ENCODE data around the gene EDDM13.
"Not testable (repeated sequence)": the region's sequence is repeated elsewhere in the genome, so short reads cannot be mapped to it uniquely, and the experiment has no call there.

Gene EDDM13

GRCh38 chr19:56253737-56254136 lies 18.8 kb upstream of the EDDM13 start:
- Histone ChIP-seq H3K79me2 (ENCODE audit: low read length) (no peaks in the 10 kb centered on the region), H3K4me1 (ENCODE audit: low read length) (no peaks in the 10 kb centered on the region), H4K20me1 (ENCODE audit: insufficient read depth, low read length) (no peaks in the 10 kb centered on the region), H3K36me3 (replicated peaks; ENCODE audit: insufficient read depth, low read length) (no peaks in the 10 kb centered on the region), H3K4me3 (ENCODE audit: low read length) (no peak overlapping the region), H3K27me3 (replicated peaks; ENCODE audit: insufficient read depth, low read length) (no peaks in the 10 kb centered on the region), H3K9me3 (replicated peaks; ENCODE audit: insufficient read depth, low read length) (no peaks in the 10 kb centered on the region), H3K27ac (ENCODE audit: low read length) (no peak overlapping the region), H2AFZ (ENCODE audit: low read length) (no peak overlapping the region), H3K9me2 (replicated peaks; ENCODE audit: insufficient read depth, low read length) (no peaks in the 10 kb centered on the region), H3K4me2 (ENCODE audit: low read depth, low read length) (no peak overlapping the region), H3F3A (ENCODE audit: insufficient read depth, low read length) (no peaks in the 10 kb centered on the region), H3K9ac (ENCODE audit: low read length) (no peak overlapping the region)
- peak; percentile 61 for DNase-seq
- TF ChIP-seq EZH2phosphoT487 (IDR thresholded peaks at IDR 0.05; ENCODE audit: low read length) (no peak), CTCF (IDR thresholded peaks at IDR 0.05; ENCODE audit: low read length) (peak; percentile 47), EZH2 (optimal IDR thresholded peaks at IDR 0.05; ENCODE audit: low read depth, low read length) (no peak)

- Histone ChIP-seq H3K9me3 (replicated peaks; ENCODE audit: insufficient read depth, low read length) (no peaks in the 10 kb centered on the region), H3K27ac (ENCODE audit: low read length) (no peak overlapping the region), H3F3A (ENCODE audit: insufficient read depth, low read length) (no peaks in the 10 kb centered on the region), H3K9me2 (replicated peaks; ENCODE audit: insufficient read depth, low read length) (no peaks in the 10 kb centered on the region), H3K4me3 (ENCODE audit: low read length) (no peak overlapping the region), H3K27me3 (replicated peaks; ENCODE audit: insufficient read depth, low read length) (no peaks in the 10 kb centered on the region), H4K20me1 (ENCODE audit: insufficient read depth, low read length) (no peaks in the 10 kb centered on the region), H3K79me2 (ENCODE audit: low read length) (no peaks in the 10 kb centered on the region), H3K36me3 (replicated peaks; ENCODE audit: insufficient read depth, low read length) (no peaks in the 10 kb centered on the region), H2AFZ (ENCODE audit: low read length) (no peak overlapping the region), H3K4me1 (ENCODE audit: low read length) (no peaks in the 10 kb centered on the region), H3K4me2 (ENCODE audit: low read depth, low read length) (no peak overlapping the region), H3K9ac (ENCODE audit: low read length) (no peak overlapping the region)
- no peak for DNase-seq
- TF ChIP-seq EZH2 (optimal IDR thresholded peaks at IDR 0.05; ENCODE audit: low read depth, low read length), result no peak
- TF ChIP-seq CTCF (IDR thresholded peaks at IDR 0.05; ENCODE audit: low read length), result no peak
- no peak for TF ChIP-seq EZH2phosphoT487 (IDR thresholded peaks at IDR 0.05; ENCODE audit: low read length)
These were observed 14.3 kb upstream of the EDDM13 start for GRCh38 chr19:56258272-56258671.

GRCh38 chr19:56261145-56261544 lies 11.4 kb upstream of the EDDM13 start:
- DNase-seq, result no peak
- TF ChIP-seq CTCF (IDR thresholded peaks at IDR 0.05; ENCODE audit: low read length) (no peak), EZH2 (optimal IDR thresholded peaks at IDR 0.05; ENCODE audit: low read depth, low read length) (no peak), EZH2phosphoT487 (IDR thresholded peaks at IDR 0.05; ENCODE audit: low read length) (no peak)
- no peaks in the 10 kb centered on the region for H3K9me3 ChIP-seq (replicated peaks; ENCODE audit: insufficient read depth, low read length)

GRCh38 chr19:56261932-56262331 lies 10.6 kb upstream of the EDDM13 start:
- not testable (repeated sequence) for H3K4me3 ChIP-seq (ENCODE audit: low read length); H3K4me1 ChIP-seq (ENCODE audit: low read length); H3K4me2 ChIP-seq (ENCODE audit: low read depth, low read length); H2AFZ ChIP-seq (ENCODE audit: low read length); H3K27me3 ChIP-seq (replicated peaks; ENCODE audit: insufficient read depth, low read length); H3K9ac ChIP-seq (ENCODE audit: low read length); H3K9me2 ChIP-seq (replicated peaks; ENCODE audit: insufficient read depth, low read length); H3K36me3 ChIP-seq (replicated peaks; ENCODE audit: insufficient read depth, low read length); H4K20me1 ChIP-seq (ENCODE audit: insufficient read depth, low read length); H3K9me3 ChIP-seq (replicated peaks; ENCODE audit: insufficient read depth, low read length); H3K79me2 ChIP-seq (ENCODE audit: low read length); H3K27ac ChIP-seq (ENCODE audit: low read length); DNase-seq; H3F3A ChIP-seq (ENCODE audit: insufficient read depth, low read length)

More at GRCh38 chr19:56261145-56261544, 11.4 kb upstream of the EDDM13 start:
- Histone ChIP-seq H3K4me2 (ENCODE audit: low read depth, low read length) (no peak overlapping the region), H3K9ac (ENCODE audit: low read length) (no peak overlapping the region), H3K79me2 (ENCODE audit: low read length) (no peaks in the 10 kb centered on the region), H3K9me2 (replicated peaks; ENCODE audit: insufficient read depth, low read length) (no peaks in the 10 kb centered on the region), H3K27me3 (replicated peaks; ENCODE audit: insufficient read depth, low read length) (no peaks in the 10 kb centered on the region), H4K20me1 (ENCODE audit: insufficient read depth, low read length) (no peaks in the 10 kb centered on the region), H2AFZ (ENCODE audit: low read length) (no peak overlapping the region), H3K4me1 (ENCODE audit: low read length) (no peaks in the 10 kb centered on the region), H3K27ac (ENCODE audit: low read length) (no peak overlapping the region), H3K36me3 (replicated peaks; ENCODE audit: insufficient read depth, low read length) (no peaks in the 10 kb centered on the region), H3F3A (ENCODE audit: insufficient read depth, low read length) (no peaks in the 10 kb centered on the region), H3K4me3 (ENCODE audit: low read length) (no peak overlapping the region)

All from MM.1S (cell line).